Measurements from ENCODE around the gene GPATCH1.

The GPATCH1 gene

DNA sequence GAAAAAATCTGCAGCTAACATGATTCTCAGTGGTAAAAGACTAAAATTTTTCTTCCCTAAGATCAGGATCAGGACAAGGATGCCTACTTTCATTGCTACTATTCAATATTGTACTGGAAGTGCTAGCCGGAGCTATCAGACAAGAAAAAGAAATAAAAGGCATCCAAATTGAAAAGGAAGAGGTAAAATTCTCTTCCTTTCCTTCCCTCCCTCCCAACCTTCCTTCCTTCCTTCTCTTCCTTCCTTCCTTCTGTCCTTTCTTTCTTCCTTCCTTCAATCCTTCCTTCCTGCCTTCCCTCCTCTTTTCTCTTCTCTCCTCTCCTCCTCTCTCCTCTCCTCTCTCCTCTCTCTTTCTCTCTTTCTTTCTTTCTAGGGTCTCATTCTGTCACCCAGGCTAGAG, 86.5 kb downstream of the GPATCH1 start:
- TF ChIP-seq, protein P1, sequence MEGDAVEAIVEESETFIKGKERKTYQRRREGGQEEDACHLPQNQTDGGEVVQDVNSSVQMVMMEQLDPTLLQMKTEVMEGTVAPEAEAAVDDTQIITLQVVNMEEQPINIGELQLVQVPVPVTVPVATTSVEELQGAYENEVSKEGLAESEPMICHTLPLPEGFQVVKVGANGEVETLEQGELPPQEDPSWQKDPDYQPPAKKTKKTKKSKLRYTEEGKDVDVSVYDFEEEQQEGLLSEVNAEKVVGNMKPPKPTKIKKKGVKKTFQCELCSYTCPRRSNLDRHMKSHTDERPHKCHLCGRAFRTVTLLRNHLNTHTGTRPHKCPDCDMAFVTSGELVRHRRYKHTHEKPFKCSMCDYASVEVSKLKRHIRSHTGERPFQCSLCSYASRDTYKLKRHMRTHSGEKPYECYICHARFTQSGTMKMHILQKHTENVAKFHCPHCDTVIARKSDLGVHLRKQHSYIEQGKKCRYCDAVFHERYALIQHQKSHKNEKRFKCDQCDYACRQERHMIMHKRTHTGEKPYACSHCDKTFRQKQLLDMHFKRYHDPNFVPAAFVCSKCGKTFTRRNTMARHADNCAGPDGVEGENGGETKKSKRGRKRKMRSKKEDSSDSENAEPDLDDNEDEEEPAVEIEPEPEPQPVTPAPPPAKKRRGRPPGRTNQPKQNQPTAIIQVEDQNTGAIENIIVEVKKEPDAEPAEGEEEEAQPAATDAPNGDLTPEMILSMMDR (IDR thresholded peaks at IDR 0.05; ENCODE audit: borderline replicate concordance, control extremely low read depth, extremely low read depth, insufficient read depth, missing control alignments) = no peak
- no peak for DNase-seq (ENCODE audit: low spot score)
- in situ Hi-C loops (cut with MboI; ENCODE audit: low sequenced_read_pairs, unreplicated experiment) = no loop called here

DNA sequence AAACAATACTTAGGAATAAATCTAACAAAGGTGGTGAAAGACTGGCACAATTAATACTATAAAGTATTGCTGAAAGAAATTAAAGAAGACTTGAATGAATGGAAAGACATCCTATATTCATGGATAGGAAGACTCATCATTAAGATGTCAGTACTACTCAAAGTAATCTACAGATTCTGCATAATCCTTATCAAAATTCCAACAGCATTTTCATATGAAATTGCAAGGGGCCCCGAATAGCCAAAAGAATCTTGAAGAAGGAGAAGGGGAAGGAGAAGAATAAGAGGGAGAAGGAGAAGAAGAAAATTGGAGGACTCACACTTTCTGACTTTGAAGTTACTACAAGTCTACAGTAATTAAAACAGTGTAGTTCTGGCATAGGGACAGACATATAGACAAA, 87.5 kb downstream of the GPATCH1 start:
- in situ Hi-C loops (cut with MboI; ENCODE audit: low sequenced_read_pairs, unreplicated experiment) = no loop called here
- TF ChIP-seq, protein P1 (IDR thresholded peaks at IDR 0.05; ENCODE audit: borderline replicate concordance, control extremely low read depth, extremely low read depth, insufficient read depth, missing control alignments) = no peak
- no peak for DNase-seq (ENCODE audit: low spot score)

DNA sequence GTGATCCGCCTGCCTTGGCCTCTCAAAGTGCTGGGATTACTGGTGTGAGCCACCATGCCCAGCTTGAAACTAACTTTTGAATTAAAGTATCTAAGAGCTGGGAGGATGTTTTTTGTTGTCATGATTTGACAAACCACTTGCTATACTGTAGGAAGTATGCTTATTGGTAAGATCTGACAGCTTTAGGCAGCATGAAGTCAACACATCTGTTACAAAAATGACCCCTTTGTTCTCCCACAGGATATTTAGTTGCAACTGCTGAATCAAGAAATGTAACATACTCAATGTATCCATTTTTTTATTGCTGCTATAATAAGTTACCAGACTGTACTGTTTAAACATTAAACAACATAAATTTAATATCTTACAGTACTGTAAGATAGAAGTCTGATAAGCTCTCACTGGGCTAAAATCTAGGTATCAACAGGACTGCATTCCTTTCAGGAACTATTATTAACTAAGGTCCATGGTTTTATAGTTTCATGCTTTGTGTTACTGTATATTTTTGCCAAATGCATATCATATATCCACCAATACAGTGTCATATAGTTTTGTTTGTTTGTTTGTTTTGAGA, 90.3 kb downstream of the GPATCH1 start:
- DNase-seq (ENCODE audit: low spot score) = no peak
- TF ChIP-seq, protein P1 (IDR thresholded peaks at IDR 0.05; ENCODE audit: borderline replicate concordance, control extremely low read depth, extremely low read depth, insufficient read depth, missing control alignments) = no peak
- in situ Hi-C loops (cut with MboI; ENCODE audit: low sequenced_read_pairs, unreplicated experiment) = no loop called here

DNA sequence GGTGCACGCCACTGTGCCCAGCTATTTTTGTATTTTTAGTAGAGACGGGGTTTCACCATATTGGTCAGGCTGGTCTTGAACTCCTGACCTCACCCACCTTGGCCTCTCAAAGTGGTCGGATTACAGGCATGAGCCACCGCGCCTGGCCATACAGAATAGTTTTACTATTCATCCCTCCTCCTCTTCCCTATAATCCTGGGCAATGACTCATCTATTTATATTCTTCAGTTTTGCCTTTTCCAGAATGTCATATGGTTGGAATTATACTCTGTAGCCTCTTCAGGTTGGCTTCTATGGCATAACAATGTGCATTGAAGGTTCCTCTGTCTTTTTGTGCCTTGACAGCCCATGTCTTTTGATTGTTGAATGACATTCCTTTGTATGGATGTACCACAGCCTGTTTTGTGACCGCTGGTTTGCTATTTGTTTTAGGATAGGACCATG, 91.0 kb downstream of the GPATCH1 start:
- TF ChIP-seq, protein P1 (IDR thresholded peaks at IDR 0.05; ENCODE audit: borderline replicate concordance, control extremely low read depth, extremely low read depth, insufficient read depth, missing control alignments) = no peak
- no peak for DNase-seq (ENCODE audit: low spot score)
- in situ Hi-C loops (cut with MboI; ENCODE audit: low sequenced_read_pairs, unreplicated experiment) = no loop called here

DNA sequence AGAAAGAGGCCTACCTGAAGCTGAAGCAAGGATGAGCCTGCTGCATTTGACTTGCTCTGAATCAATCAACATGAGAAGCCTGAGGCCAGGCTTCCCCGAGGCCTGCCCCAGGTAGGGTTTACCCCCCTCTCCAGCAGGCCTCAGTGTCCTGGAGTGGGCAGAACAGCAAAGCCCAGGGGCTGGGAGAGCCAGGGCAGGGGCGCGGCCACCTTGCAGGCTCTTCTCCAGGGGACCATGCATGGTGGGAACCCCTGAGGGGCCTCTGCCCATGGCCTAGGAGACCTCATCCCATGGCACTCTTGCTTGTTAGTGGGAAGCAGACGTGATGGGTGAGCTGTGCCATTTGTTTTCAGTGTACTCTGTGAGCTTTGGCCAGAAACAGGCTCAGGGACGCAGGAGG, 93.2 kb downstream of the GPATCH1 start:
- in situ Hi-C loops (cut with MboI; ENCODE audit: low sequenced_read_pairs, unreplicated experiment) = no loop called here
- TF ChIP-seq, protein P1 (IDR thresholded peaks at IDR 0.05; ENCODE audit: borderline replicate concordance, control extremely low read depth, extremely low read depth, insufficient read depth, missing control alignments) = no peak
- DNase-seq (ENCODE audit: low spot score) = no peak

DNA sequence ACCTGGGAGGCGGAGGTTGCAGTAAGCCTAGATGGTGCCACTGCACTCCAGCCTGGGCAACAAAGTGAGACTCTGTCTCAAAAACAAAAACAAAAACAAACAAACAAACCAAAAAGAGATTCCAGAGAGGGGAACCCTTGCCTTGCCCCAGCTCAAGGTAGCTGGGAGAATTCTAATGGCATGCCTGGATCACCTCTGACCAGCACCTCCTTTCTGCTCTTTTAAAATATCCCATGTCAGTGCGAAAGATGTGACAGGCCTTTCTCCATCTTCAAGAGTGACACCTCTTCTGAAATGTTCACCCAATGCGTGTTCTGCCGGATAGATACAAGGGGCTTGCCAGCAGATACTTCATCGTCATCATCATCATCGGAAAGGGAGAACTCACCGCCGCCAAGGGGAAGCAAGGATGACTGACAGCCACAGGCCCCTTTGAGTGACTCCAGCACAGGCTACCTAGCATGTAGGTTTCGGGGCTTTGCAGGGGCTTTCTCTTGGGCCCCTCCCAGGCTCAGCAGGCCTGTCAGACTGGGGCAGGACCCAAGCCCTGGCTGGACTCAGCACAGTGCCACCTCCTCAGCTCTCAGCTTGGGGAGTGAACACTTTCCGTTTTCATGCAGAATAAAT, 94.3 kb downstream of the GPATCH1 start:
- no peak for DNase-seq (ENCODE audit: low spot score)
- in situ Hi-C loops (cut with MboI; ENCODE audit: low sequenced_read_pairs, unreplicated experiment) = no loop called here
- TF ChIP-seq, protein P1 (IDR thresholded peaks at IDR 0.05; ENCODE audit: borderline replicate concordance, control extremely low read depth, extremely low read depth, insufficient read depth, missing control alignments) = no peak

Data from GM13976 (cell line).